SIG-M5 treated with dmso at 0.1 percent for 504 hours (cell line): ENCODE data around the gene LENG9.
A peak's percentile ranks its signal among the peaks of the same experiment; 100 is the strongest.
"Not testable (repeated sequence)": the region's sequence is repeated elsewhere in the genome, so short reads cannot be mapped to it uniquely, and the experiment has no call there.

Source experiments
- DNase-seq: peaks from one replicate; lab custom pipeline; 2025; ENCODE audit not compliant: unreplicated experiment; lab: John Stamatoyannopoulos, UW

Gene LENG9

DNA sequence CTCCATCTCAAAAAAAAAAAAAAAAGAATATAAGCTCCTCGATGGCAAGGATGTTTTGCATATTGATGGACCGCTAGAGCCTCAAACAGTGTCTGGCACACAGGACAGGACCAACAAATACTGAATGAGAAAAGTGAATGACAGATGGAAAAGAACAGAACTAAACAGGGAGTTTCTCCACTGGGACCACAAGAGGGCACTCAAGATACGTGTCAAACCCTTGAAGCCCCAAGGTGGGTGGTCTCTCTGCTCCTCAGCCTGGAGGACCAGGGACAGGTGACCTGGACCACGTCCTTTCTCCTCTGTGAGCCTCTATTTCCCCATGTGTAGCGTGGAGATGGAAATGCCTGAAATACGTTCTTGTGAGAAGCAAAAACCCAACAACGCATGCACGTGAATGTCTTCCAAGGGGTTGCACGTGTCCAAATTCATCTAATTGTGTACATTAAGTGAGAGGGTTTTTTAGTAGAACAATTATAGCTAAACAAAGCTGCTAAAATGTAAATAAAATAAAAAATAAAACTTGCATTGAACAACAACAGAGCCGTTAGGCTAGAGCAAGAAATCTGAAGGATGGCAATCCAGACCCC lies 15.2 kb upstream of the LENG9 start:
- peak; percentile 41 for DNase-seq

DNA sequence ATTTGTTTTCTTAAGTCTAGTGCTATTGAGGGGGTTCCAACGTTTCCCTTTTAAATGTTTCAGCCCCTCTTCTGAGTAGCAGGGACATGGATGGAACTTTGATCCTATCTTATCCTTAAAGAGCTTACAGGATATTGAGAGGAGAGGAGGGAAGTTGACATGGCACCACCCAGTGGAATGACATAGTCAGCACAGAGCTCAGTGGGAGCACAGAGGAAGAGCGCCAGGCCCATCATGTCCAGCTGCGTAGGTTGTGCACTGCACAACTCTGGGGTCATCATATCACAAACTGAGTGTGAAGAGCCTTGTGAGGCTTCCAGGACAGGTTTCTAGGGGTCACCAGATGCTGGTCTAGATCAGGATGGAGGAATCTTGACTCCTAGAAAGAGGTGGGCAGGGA lies 14.1 kb upstream of the LENG9 start:
- DNase-seq: no peak

DNA sequence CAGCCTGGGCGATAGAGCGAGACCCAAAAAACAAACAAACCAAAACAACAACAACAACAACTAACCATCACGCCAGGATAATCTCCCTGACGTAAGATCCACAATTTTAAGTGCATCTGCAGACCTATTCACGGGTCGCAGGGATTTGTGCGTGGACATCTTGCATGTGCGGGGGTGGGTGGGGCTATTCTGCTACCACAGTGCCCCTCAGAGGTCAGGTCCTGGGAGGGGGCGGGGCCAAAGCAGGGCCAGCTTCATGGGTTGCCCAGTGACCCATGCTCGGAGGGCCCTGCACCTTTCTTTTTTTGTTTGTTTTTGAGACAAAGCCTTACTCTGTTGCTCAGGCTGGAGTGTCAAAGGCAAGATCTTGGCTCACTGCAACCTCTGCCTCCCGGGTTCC lies 12.1 kb upstream of the LENG9 start:
- no peak for DNase-seq

DNA sequence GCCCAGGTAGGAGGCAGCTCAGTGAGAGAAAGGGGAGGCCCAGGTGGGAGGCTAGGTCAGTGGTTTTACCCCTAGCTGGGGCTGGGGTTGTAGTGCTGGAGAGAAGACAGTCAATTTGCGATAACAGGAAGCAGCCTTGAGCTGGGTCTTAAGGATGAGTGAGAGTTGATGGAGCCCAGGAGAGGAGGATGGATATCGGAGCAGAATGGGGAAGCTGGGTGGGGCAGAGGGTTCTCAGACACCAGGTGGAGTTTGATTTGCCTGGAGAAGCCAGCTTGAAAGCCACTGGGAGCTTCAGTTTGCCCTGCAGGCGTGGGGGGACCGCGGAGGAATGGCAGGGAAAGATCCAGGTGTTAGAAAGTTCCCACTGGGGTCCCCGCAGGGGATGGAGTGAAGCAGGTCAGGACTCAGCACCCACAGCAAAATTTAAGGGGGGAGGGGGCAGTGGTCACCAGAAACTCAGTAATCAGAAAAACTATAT lies 10.4 kb upstream of the LENG9 start:
- no peak for DNase-seq

DNA sequence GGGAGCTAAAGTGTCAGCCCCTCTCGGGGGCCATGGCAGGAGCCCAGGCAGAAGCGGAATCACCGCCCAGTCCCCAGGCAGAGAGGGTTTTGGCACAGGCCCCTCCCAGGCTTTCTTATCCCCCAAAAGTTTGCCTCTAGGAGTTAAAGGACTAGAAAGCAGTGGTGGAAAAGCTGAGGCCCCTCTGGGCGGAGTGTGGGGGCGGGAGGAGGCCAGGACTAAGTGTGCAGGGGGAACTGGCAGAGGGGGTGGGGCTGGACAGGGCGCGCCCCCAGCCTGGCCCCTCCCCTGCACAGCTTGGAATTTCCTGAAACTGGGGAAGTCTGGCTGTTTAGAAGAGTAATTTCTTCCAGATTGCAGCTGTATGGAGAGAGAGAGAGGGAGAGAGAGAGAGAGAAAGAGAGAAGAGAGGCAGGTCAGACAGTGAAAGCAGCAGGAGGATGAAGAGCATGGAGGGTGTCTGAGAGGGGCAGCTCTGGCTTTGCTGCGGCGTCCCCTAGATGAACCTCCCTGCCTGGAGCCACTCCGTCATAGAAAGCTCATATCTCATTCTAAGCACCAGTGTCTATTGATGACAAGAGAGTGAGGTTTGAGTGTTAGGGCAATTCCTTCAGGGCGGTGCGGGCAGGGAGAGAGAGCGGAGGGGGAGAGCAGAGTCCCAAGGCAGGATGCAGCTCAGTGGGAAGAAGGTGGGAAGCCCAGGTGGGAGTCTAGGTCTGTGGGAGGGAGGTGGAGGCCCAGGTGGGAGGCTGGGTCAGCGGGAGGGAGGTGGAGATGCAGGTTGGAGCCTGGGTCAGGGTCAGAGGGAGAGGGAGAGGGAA lies 9.7 kb upstream of the LENG9 start, which contains the start of gene CDC42EP5:
CDC42EP5 (minus strand) TSS at position 226 of the 821 bp plus-strand sequence. CDS start 7,749 bp downstream, outside the sequence.
- no peak for DNase-seq

DNA sequence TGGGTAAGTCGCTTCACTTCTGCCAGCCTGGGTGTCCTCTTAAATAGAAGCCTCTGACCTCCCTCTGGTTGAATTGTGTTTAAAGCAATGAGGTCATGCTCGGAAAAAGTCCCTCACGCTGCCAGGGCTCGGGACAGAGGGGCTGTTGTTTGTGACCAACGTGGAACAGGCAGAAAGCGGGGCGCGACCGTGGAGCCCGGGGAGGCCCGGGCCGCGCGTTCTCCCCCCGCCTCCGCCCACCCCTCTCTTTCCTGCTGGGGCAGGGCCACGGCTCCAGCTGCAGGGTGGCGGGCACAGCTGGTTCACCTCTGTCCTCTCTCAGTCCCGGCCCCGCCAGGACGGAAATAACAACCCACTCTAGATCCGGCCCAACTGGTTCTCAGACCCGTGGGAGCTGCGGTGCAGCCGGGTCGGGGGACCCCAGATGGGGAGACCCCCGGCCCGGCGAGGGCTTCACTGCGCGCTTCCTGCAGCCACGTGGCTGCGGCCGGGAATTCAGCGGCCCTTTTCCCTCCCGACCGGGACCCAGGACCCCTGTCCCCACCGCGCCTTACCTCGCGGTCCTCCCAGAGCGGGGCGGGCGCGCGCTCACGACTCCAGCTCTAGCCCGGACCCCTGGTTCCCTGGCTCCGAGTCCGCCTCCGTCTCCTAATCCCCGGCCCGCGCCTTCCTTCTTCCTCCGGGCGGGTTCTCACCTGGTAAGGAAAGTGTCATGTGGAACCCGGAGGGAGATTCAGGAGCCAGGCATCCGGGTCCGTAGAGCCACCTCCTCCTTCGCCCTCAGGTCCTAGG lies 7.6 kb upstream of the LENG9 start:
- no peak for DNase-seq

DNA sequence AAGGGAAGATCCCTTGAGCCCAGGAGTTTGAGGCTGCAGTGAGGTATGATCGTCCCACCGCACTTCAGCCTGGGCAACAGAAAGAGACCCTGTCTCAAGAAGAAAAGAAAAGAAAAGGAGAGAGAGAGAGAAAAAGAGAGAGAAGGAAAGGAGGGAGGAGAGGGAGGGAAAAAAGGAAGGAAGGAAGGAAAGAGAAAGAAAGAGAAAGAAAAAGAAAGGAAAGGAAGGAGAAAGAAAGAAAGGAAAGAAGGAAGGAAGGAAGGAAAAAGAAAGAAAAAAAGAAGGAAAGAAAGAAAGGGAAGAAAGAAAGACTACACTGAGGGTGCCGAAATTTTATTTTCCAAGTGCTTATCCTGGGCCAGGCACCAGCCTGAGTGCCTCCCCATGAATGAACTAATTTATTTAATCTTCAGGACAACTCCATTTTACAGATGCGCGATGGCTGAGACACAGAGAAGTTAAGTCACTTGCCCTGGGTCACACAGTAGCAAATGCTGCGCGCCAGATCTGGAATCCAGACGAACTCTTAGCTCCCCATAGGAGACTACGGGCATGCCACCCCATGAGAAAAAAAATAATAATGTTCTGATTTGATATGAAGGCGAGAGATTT lies 6.8 kb upstream of the LENG9 start:
- no peak for DNase-seq

DNA sequence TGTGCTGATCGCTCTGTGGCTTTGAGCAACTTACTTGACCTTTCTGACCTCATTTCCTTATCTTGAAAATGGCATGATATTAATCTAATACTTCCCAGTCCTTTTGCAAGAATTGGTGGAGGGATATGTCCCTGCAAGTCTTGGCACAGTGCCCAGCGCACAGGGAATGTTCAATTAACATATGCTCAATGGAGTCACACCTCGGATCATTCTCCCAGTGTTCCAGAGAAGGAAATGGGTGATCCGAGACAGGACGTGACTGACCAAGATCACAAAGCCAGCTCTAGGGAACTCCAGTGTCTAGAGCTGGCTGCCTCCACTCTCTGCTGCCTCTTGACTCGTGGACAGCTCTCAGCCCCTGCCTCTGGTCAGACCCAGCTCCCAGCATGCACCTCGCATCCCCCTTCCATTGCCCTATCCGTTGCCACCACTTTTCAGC lies 5.9 kb upstream of the LENG9 start:
- no peak for DNase-seq

DNA sequence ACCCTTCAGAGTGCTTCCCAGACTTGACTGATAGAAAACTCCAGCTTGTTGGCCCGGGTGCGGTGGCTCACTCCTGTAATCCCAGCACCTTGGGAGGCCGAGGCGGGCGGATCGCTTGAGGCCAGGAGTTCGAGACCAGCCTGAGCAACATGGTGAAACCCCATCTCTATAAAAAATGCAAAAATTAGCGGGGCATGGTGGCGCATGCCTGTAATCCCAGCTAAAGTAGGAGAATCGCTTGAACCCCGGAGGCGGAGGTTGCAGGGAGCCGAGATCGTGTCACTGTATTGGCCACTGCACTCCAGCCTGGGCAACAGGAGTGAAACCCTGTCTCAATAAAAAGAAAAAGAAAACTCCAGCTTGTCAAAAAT lies 2.5 kb upstream of the LENG9 start:
- not testable (repeated sequence) for DNase-seq

DNA sequence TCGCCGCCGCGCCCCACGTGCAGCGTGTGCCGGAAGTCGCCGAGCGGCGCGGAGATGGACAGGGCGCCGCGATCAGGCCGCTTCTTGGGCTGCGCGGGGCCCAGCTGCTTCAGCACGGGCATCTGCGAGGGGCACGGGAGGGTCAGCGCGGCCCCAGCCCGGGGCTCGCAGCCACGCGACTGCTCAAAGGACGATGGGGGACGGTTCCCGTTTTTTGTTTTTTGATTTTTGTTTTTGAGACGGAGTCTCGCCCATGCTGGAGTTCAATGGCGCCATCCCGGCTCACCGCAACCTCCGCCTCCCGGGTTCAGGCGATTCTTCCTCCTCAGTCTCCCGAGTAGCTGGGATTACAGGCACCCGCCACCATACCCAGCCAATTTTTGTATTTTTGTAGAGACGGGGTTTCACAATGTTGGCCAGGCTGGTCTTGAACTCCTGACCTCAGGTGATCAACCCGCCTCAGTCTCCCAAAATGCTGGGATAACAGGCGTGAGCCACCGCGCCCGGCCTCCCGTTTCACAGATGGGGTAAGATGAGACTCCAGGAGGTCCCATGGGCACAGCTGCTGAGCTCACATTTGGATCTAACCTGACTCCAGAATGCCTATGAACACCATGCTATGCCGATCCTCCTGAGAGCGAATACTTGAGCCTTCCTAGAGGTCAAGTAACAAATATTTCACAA lies 2.0 kb upstream of the LENG9 start:
- no peak for DNase-seq

DNA sequence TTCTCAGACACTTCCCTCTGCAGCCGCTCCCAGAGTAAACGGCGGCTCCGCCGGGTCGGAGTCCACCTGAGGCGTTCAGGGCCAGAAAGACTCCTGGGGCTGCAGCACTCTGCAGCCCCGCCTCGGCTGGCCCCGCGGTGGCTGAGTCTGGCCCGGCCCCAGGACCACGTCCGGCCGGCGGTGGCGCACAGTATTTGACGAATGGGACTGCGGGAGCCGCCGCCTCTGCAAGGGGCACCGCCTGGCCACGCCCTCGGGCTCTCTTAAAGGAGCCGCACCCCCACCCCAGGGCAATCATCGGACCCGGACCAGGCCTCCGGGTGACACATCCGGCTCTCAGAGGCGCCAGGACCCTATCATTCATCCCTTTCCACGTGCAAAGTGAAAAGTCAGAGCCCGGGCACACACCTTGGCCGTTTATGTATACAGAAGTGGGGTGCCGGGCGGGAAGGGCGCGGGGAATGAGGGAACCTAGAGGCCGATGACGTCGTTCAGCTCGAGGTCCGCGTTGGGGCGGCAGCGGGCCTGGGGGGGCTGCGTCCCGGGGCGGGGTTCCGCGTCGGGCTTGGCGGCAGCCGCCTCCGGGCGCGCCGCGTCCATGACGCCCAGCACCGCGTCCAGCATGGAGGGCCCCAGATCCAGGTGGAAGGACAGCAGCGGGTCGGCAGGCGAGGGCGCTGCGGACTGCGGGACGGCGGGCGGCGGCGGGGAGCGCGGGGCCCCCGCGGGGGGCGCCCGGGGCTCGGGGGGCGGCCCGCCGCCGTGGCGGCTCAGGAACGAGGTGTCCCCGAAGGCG lies 1.2 kb upstream of the LENG9 start:
- peak; percentile 85 for DNase-seq

DNA sequence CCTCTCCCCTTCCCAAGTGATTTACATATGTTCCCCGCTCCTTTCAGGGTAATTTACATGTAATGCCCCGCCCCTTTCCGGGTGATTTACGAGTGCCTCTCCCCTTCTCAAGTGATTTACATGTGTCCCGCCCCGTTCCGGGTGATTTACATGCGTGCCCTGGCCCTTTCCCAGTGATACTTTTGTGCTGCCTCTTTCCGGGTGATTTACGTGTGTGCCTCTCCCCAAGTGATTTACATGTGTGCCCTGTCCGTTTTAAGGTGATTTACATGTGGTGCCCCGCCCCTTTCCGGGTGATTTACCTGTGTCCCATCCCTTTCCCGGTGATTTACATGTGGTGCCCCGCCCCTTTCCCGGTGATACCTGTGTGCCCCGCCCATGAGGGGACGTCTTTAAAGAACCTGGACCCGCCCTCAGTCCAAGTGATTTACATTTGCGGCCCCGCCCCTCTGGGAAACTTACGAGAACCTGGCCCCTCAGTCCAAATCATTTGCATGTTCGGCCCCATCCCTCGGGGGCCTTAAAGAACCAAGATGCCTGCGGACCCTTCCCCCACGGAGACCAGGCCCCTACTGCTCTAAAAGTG lies 559 bp upstream of the LENG9 start:
- DNase-seq: peak; percentile 100

DNA sequence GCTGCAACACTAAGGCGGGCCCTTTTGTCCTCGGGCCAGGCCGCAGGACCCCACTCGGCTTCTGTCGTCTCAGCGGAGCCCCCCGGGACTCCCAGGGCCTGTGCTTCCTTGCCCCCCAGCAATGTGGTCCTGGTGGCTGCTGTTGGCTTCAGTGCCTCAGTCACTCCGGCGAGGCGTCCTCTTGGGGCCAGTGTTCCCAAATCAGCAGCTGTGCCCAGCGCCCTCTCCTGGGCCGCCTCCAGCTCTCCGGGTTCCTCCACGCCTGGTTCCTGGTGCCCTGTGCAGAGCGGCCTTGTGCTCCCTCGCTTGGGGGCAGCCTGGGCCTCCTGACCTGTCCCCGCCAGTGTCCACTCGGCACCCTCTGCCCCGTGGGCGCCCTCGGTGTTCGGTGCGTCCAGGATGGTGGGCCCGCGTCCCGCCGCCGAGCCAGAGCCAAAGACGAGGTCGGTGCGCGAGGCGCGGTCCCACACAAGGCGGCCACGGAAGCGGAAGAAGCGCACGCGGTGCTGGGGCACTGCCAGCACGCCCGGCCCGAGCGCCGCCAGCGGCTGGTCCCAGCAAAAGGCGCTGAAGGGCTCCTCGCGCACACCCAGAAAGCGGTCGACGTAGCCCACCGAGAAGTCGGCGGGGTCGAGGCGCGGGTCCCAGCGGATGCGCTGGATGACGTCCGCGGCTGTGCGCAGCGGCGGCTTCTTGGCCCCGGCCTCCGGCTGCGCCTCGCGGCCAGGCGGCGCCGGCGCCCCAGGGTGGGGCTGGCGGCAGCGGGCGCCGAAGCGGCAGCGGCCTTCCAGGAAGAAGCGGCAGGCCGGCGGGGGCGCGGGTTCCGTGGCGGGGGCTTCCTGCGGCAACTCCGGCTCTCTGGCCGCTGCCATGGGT lies 685 bp downstream of the LENG9 start:
- DNase-seq: peak; percentile 64

DNA sequence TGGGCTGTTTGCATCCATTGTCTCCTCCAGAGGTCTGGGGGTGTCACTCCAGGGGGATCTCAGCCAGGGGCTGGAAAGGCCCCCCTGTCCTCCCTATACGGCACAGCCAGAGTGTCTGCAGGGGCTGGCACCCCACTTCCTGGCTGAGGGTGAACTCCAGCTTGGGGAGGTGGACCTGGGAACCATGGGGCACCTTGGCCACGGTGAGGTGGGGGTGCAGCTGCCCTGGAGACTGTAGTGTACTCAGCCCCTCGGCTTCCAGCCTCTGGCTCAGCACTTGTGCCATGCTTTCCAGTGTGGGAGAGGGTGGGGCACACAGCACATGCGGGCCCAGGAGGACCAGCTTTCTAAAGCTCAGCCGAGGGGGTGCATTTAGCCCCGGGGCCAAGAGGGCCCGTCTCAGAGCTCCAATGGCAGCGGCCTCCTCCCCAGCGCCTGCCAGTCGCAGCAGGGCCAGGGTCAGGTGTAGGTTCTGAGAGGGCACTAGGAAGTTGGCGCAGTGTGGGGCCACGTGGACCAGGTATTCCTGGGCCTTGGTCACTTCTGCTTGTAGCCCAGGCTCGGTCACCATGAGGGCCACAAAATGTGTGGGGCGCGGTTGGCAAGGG lies 1.4 kb downstream of the LENG9 start:
- DNase-seq: no peak

DNA sequence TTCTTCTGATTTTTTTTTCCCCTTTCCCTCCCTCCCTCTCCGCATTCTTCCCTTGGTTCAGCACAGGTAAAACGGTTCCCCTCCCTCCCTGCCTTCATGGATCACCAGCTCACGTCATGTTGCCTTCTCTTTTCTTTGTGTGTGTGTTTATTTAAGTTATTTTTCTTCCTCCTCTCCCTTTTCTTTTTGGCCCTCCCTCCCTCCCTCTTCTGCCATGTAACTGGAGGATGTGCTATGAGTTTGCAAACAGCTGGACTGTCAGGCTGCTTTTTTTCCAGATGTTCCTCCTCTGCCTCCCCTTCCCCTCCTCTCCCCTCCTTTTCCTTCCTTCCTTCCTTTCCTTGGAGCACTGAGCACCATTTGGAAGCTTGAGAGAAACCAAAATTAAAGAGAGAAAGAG lies 2.0 kb downstream of the LENG9 start:
- DNase-seq: no peak

DNA sequence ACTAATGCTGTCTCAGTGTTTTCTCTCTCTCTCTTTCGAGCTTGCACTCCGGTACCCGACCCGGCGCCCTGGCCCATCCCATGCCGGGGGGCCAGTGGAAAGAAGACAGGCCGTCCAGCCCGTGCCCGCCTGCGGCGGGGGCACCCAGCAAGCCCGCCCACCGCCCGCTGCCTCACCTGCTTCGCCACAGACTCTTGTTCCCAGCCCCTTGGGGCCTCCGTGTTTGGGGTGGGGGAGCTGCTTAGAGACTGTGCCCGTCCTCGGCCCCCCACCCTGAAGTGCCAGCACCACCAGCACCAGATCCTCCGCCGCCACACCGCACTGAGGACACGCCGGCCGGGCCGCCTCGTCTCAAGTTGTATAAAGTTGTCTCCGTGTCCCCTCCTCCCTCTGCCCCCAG lies 2.4 kb downstream of the LENG9 start:
- DNase-seq: no peak

DNA sequence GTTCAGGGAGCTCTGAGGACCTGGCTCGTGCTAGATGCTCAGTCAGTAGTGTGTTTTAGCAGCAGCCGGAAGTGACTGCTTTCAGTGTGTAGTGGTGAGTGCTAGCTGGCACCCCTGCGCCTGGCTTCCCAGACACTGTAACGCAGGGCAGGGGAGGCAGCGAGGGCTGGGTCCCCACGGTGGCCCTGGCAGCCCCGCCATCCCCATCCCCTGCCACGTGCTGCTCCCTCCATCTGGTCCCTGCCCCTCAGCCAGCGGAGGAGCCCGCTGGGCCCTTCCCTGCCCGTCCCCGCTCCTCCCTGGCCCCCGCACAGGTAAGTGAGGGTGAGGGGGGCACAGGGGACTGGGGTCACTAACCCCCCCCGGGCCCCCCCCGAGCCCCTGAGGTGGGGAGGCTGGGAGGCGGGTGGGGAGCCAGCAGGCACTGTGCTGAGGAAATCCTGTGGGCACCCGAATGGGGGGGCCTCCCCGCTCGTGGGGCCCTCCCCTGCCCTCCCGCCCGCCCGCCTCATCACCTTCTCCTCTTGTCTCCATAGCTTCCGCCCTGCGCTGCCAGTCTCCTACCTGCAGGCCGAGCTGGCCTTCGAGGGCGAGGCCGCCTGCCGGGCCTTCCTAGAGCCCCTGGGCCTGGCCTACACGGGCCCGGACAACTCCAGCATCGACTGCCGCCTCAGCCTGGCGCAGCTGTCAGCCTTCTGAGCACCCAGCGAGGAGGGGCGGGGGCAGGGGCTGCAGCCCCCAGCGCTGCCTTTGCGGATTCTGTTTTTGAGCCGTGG lies 3.2 kb downstream of the LENG9 start:
- DNase-seq: no peak
